ENCODE measurements around the gene POLR3GL.

- TF ChIP-seq CTCF (IDR thresholded peaks at IDR 0.05; ENCODE audit: borderline replicate concordance, extremely low read depth, low read length, poor library complexity, severe bottlenecking) (no peak), EZH2 (IDR thresholded peaks at IDR 0.05; ENCODE audit: borderline replicate concordance, low read depth, low read length, severe bottlenecking) (no peak)
These were observed 22.1 kb downstream of the POLR3GL start for GRCh38 chr1:145986551-145986950.
